GM19025 (cell line): ENCODE results near the gene C10orf53.
"Not testable (repeated sequence)": the region's sequence is repeated elsewhere in the genome, so short reads cannot be mapped to it uniquely, and the experiment has no call there.

Experiments used
- ATAC-seq: cut with Tn5 transposase; IDR thresholded peaks from one replicate; pipeline ENCODE4 v1.9.1; 2021; ENCODE audit warnings: mild to moderate bottlenecking, low read depth, moderate library complexity; ENCODE audit not compliant: unreplicated experiment

C10orf53 gene

GRCh38 chr10:49682879-49683278 lies 3.4 kb downstream of the C10orf53 start:
- no peak for ATAC-seq

GRCh38 chr10:49686651-49687050 lies 7.2 kb downstream of the C10orf53 start:
- ATAC-seq = no peak

GRCh38 chr10:49688261-49688846 lies 8.9 kb downstream of the C10orf53 start:
- no peak for ATAC-seq

GRCh38 chr10:49688920-49689319 lies 9.5 kb downstream of the C10orf53 start:
- no peak for ATAC-seq

GRCh38 chr10:49689882-49690510 lies 10.5 kb downstream of the C10orf53 start:
- ATAC-seq = no peak

GRCh38 chr10:49690698-49691356 lies 11.4 kb downstream of the C10orf53 start:
- no peak for ATAC-seq

GRCh38 chr10:49691588-49691987 lies 12.1 kb downstream of the C10orf53 start:
- ATAC-seq = no peak

- ATAC-seq = no peak
These were observed 15.0 kb downstream of the C10orf53 start for GRCh38 chr10:49694466-49694865.

GRCh38 chr10:49696311-49696710 lies 16.9 kb downstream of the C10orf53 start:
- no peak for ATAC-seq

GRCh38 chr10:49698679-49699078 lies 19.2 kb downstream of the C10orf53 start:
- no peak for ATAC-seq

GRCh38 chr10:49700211-49700610 lies 20.8 kb downstream of the C10orf53 start:
- ATAC-seq = no peak

GRCh38 chr10:49700997-49701396 lies 21.5 kb downstream of the C10orf53 start:
- no peak for ATAC-seq

- ATAC-seq = no peak
These were observed 28.1 kb downstream of the C10orf53 start for GRCh38 chr10:49707585-49707984.

GRCh38 chr10:49709934-49710333 lies 30.5 kb downstream of the C10orf53 start:
- ATAC-seq = no peak

- ATAC-seq = no peak
These were observed 31.5 kb downstream of the C10orf53 start for GRCh38 chr10:49710966-49711365.

- no peak for ATAC-seq
These were observed 32.0 kb downstream of the C10orf53 start for GRCh38 chr10:49711481-49711880.

GRCh38 chr10:49713266-49713665 lies 33.8 kb downstream of the C10orf53 start:
- no peak for ATAC-seq

GRCh38 chr10:49715157-49715556 lies 35.7 kb downstream of the C10orf53 start:
- not testable (repeated sequence) for ATAC-seq

GRCh38 chr10:49726593-49726992 lies 47.1 kb downstream of the C10orf53 start:
- no peak for ATAC-seq

GRCh38 chr10:49733866-49734265 lies 54.4 kb downstream of the C10orf53 start:
- ATAC-seq = no peak

GRCh38 chr10:49734676-49735075 lies 55.2 kb downstream of the C10orf53 start:
- ATAC-seq = no peak

- ATAC-seq = no peak
These were observed 55.7 kb downstream of the C10orf53 start for GRCh38 chr10:49735161-49735560.
